ENCODE results near the gene NTN5.

The NTN5 gene

DNA sequence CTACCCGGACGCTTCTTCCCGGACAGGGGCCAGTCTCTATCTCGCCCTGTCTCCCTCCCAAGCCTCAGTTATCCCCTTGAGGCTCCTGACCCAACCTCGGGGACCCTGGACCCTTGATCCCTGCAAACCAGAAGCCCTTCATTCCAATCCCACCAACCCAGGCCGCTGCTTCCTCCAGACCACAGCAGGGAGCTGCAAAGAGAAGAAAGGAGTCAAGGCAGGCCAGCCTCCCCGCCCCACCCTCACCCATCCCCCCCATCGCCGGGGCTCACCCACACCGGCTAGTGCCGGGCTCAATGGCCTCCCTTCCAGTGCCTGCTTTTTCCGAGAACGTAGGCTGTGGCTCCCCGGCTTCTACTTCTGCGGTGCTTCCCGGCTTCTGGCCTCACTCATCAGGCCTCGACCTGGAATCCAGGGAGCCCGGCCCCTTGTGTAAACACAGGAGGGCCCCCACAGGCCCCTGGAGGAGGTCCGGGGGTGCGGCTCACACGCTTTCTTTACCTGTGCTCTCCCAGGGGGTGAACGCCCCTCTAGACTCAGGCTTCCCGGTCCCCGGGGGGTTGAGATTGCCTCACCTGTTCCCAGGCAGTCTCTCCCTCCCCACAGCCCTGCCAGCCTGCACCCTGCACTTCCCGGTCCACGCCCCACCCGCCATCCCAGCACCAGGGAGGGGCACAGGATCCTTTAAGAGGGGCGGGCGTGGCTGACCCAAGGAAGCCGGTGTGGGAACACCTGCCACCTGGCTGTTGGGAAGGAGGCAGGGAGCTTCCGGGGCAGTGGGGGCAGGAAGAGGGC, 58.2 kb downstream of the NTN5 start, which contains the start of gene FAM83E:
FAM83E (minus strand) TSS at position 641 of the 795 bp plus-strand sequence. CDS start 1,704 bp downstream, outside the sequence.
- no peak for DNase-seq

DNA sequence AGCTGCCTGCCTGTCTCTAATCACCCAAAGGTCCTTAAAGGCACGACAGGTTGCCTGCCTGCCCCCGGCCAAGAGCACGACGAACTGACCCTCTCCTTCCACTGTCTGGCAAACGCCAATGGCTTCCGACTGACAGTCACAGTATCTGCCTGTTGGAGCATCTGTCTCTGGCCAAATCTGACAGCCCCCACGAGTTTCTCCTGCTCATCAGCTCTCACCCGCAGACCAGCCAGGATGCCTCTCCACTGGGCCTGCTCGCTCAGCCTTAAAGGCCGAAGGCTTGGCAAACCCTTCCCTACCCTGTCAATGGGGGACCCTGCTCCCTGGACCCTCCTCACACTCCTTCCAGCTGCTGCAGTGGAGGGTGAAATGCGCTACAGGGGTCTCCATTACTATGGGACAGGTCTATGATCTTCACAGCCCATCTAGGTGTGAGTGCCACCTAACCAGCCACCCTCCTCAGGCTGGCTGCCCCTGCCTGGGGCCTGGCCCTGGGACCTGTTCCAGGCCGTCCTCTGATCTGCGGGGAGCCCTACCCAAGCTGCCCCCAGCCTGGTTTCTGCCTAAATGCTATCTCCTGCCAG, 58.9 kb downstream of the NTN5 start:
- no peak for DNase-seq

DNA sequence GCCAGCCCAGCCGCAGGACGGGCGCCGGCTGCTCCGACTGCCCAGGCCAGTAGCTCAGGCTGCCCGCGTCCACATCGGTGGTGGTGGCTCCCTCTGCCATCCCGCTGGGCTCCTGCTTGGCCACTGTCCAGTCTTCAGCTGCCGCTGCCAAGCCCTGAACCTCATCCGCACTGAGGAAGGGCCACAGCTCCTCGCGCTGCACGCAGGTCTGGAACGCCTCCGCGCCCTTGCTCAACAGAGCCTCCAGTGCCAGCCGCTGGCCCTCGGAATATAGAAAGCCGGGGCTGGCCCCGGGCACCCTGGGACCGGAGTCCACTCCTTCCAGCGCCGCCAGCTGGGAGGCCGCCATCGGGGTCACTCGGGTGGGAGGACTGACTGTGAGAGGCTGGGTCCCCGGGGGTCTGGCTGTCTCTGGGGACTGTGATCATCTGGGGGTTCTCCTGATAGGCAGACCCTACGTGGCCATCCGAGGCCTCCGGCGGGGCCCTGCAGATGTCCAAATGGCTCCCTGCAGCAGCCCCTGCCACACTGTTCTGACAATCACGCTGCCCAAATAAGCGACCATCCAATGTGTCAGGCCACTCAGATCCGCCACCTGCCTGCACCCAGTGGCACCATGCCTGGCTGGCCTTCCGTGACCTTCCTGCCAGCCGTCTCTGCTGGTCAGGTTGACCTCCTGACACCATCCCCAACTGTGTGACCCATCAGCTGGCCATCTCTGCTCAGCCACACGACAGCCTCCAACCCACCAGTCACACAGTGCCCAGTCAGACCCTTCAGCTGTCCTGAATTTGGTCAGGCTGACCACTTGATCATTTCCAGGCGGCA, 59.6 kb downstream of the NTN5 start:
- DNase-seq: no peak

DNA sequence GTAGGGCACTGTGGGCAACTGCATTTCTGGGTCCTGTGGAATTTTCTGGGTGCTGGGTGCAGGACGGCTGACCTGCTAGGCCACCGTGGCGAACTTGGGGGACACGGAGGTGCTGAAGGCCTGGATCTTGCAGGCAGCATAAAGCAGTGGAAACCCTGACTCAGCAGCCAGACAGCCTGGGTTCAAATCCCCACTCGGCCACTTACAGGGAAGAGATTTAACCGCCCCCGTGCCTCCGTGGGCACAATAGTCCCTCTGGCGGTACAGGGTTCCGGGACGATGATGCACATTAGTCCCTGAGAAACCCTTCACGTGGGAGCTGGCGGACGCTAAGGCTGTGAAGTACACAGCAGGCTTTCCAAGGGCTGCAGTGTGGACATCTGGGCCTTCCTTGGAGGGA, 60.9 kb downstream of the NTN5 start:
- no peak for DNase-seq
